ENCODE data around the gene ZXDC.
A peak's percentile ranks its signal among the peaks of the same experiment; 100 is the strongest.

ZXDC gene

DNA sequence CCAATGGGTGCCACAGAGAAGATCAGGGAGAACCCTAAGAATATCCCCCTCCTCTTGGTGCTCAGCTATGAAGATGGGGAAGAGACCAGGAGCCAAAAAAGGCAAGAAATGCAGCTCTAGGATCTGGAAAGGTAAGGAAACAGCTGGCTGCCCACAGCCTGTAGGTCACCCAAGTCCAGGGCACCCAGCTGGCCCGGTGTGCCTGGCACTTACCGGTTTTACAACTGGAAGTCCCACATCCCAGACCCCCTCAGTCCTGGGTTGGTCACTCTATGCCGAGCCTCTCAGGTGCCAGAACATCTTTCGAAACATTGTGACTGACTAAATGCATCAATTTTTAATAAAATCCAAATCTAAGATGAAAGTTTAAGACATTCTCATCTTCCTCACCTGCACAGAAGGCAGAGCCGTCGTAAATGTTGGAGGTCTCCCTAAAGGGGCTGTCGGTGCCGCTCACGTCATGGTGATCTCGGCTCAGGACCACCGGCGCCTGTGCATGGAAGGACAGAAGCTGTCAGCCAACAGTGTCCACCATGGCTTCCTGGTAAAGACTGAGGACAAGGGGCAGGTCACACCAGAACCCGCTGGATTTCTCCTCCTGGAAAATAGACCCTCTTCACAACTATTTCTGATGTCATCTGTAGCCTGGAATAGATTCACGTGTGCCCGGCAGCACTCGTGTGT lies 13.3 kb upstream of the ZXDC start:
- DNase-seq = no peak

DNA sequence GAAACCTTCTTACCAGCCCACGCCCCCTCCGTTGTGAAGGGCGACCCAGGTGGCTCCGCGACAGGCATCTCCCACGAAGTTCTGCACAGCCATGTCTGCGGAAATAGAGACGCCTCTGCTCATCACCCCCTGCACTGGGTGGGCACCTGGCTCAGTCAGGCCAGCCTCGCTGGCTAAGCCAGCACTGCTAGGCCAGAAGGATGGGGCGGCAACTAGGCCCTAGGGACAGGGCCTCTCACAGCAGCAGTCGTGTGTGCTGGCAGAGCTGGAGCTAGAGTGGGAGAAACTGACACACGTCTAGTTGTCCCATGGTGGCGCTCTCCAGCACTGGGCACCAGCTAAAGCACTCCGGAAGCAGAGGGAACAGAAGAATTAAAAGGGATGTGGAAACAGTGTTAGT lies 12.5 kb upstream of the ZXDC start:
- no peak for DNase-seq

DNA sequence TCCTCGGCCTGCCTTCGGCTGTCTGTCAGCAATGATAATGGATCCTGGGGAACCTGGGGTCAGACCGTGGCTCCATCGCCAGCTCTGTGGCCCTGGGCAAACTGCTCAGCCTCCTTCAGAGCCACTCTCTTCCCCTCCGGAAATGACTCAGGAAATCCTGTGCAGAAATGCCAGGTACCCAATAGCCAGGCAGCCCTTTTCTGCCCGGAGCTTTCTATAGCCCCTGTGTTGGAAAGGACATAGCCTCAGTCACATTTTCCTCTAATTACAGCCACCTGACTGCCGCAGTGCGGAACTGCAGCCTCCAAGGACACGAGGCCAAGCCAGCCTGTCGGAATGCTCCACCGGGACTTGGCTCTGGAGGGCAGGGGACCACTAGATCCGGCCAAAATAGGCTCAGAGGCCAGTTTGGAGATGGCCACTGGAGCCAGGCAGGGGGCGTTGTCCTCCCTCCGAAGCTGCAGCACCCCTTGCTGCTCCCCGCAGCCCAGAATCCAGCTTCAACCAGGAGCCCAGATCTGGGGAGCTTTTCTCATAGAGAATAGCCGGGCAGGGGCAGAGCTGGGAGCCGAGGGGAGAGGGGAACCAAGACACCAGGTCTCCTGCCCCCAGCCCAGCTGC lies 11.6 kb upstream of the ZXDC start:
- DNase-seq = no peak

DNA sequence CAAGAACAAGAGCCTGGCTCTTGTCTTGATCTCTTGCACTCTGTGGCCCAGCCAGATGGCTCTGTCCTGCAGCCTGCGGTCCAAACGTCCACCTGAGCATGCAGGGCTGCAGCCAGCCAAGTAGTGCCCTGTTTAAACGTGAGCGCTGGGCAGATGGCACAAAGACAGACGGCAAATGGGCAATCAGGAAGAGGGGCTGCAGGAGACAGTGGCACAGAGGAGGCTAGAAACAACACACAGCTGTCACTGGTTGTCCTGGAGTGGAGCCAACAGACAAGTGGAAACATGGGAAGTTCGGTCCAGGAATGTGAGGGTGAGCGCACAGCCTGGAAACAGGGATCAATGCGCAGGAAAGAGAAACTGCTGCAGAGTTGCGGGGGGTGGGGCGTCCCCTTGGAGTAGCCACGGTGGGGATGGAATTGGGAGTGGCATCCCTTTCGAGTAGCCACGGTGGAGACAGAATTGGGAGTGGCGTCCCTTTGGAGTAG lies 10.7 kb upstream of the ZXDC start:
- DNase-seq = no peak

DNA sequence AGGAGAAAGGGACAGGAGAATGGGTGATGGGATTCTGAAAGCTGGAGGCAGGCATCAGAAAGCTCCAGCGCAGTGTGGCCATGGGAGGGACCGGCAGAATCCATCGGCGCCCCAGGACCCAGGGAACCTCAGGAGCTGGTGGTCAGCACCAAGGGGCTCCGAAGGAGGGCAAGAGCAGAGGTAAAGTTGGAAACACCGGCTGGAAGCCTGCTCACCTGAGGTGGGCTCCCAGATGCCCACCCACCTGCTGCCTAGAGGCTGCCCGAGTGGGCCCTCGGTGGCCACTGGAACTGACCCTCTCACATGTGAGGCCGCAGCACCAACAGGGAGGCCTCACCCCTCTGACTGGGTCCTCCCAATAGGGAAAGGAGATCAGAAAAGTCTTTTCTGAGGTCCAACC lies 10.3 kb upstream of the ZXDC start:
- DNase-seq = no peak

DNA sequence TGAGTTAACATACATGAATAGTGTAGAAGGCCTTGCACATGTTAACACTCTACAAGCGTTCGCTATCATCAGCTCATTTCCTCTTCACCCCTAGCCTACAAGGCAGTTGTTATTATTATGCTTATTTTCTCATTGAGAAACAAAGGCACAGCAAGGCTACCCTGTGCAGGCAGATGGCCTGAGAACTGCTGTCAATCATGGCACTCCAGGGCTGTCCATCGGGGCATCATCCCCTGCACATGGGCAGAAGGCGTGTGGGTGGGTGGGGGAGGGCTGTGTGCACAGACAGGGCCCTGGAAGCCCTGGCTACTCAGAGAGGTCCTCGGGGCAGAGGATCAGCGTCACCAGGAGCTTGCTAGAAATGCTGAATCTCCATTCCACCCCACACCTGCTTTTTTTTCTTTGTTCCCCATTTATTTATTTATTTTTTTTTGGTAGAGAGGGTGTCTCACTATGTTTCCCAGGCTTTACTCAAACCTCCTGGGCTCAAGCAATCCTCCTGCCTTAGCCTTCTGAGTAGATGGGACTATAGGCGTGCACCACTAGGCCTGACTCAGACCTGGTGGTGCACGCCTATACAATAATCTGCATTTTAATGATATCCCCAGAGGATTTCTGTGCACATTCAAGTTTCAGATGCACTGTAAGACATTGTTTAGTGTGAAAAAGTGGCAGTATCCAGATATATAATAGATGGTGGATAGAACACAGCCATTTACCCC lies 9.6 kb upstream of the ZXDC start:
- no peak for DNase-seq

DNA sequence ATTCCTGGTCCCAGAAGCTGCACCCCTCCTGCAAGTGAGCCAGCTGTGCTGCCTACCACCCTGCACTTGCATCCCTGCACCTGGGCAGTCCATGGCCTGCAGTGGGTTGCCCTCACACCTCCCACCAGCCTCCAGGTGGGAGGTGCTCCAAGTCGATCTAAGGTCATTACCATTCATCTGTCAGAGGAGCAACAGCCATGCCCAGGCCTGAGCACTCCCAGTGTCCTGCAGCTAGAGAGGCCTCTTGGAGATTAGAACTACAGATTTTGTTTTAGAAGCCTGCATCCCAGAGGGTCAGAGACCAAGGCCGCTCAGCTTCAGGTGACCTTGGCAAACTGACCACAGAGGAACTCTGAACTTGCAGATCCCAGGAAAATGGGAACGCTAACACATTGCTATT lies 9.0 kb upstream of the ZXDC start:
- no peak for DNase-seq

DNA sequence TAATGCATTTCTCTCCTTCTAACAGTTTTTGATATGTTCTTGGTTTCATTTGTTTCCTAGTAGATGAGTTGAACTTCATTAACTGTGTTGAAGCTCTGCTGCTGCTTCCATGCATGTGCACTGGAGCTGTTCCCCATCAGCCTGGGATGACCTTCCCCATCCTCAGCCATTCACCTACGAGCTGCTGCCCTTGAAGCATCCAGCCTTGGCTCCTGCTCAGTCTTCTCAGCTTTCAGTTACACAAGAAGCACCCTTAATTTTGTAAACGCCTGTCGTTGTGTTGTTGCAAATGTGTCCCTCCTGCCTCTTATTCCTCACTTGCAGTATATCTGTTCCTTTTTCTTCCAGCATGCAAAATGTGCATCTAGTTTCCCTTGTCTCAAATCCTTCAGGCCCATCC lies 8.5 kb upstream of the ZXDC start:
- no peak for DNase-seq

DNA sequence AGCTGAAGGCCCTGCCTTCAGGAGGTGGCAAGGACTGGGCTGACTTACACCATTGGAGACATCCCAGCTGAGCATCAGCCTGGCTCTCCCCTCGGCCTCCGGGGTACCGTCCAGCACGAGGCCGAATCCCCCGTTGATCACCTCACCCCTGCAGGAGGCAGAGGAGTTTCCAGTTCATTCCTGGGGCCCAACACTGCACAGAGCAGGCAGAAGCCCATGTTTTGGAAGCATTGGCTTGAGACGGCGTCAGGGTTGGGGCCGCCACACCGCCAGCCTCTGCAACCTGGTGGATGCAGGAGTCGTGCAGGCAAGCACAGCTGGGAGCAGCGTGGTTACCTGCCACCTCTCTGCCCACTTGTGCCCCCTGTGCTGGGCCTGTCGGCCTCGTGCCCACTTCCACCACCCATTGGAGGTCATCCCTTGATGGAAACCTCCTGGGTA lies 7.7 kb upstream of the ZXDC start:
- no peak for DNase-seq

DNA sequence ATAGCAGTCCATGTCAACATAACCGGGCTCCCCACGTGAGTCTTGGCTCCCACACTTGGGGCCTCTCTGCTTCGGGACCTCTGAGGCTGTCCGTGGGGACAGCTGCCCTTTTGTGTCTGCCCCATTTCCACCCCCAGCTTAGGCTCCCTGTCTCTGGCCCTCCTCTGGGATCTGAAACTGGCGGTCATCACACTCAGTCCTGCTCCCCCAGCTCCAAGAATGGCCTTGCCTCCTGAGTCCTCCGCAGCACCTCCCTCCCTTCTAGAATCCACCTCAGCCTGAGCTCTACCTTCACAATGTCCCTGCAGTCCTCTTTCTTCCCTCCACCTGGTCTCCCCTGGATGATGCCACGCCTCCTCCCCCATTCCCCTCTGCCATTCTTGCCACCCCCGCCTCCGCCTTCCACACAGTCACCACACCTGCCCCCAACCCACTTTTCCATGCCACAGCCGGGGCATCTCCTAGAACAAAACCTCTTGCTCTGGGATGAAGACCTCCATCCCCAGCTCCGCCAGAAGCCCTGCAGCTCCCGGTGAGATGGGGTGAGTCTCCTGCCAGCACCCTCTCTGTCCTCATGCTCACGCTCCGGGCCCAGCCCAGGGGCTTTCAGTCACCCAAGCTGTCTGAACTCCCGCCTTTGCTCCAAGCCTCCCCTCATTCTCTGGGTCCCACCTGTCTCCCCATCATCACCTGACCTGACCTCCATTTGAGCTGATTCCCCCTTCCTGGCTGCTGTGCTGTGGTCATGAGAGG lies 7.0 kb upstream of the ZXDC start:
- DNase-seq = no peak

DNA sequence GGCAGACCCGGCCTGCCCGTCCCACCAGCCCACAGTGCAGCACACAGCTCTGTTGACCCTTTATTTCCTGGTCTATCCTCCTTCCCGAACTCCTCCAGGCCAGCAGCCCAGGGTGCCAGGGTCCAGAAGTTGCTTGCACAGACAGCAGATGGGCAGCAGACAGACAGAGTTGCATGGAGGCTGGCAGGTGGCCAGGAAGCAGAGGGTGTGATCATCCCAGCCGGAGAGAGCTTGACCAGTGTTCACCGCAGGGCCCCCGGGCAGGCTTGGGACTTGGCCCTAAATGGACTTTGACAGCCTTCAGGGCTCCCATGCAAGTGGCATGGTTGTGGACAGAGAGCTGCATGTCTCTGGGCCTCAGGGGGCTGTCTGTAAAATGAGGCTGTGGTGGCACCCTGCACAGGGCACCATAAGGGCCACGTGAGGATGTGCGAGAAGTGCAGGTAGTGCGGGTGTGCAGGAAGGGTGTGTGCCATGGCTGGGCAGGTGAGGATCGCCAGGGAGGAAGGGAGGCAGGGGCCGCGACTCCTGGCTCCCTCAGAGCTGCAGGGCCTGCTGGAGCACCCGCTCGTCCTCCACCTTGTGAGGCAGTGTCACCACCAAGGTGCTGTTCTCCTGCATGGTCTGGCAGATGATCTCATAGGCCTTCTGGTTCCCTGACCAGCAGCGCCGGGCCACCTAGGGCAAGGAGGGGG lies 6.3 kb upstream of the ZXDC start:
- no peak for DNase-seq

DNA sequence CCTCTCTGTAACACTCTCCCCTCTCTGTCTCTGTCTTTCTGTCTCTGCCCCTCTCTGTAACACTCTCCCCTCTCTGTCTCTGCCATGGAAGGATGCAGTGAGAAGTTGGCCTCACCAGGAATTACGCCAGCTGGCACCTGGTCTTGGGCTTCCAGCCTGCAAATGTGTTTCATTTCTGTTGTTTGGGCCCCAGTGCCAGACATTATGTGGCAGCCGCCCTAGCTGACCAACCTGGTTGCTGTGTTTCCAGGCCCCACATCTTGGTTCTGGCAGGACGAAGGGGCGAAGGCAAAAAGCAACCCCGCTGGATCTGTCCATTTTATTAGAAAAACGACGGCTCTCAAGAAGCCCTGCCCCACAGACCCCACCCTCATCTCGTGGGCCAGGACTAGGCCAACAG lies 5.2 kb upstream of the ZXDC start:
- no peak for DNase-seq

DNA sequence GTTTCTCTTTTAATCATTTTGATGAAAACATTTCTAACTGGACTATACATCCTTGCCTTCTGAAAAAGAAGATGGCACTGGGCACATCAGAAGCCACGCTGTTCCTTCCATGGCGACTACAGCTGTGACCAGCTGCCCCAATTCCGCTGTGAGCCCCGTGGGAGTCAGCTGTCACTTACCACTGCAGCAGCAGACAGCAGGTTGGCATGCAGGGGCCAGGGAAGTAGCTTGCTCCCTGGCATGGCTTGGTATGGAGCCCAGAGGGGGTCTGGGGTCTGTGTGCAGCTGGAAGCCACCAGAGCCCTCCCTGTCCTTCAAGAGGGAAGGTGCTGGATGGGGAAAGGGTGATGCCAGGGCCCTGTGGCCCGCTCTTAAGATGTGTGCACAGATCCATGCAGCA lies 4.5 kb upstream of the ZXDC start:
- no peak for DNase-seq

DNA sequence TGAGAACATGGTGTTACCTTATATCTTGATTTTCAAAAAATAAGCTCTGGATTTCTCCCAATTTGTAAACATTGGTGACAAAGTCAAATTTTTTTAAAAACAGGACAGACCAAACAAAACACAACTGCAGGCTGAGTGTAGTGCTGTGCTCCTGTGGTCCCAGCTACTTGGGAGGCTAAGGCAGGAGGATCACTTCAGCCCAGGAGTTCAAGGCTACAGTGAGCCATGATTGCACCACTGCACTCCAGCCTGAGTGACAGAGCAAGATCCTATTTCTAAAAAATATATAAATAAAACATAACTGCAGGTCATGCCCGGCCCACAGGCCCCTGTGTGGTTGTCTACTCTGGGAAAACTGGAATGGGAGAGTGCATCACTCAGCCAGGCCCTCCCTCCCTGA lies 4.0 kb upstream of the ZXDC start:
- no peak for DNase-seq

DNA sequence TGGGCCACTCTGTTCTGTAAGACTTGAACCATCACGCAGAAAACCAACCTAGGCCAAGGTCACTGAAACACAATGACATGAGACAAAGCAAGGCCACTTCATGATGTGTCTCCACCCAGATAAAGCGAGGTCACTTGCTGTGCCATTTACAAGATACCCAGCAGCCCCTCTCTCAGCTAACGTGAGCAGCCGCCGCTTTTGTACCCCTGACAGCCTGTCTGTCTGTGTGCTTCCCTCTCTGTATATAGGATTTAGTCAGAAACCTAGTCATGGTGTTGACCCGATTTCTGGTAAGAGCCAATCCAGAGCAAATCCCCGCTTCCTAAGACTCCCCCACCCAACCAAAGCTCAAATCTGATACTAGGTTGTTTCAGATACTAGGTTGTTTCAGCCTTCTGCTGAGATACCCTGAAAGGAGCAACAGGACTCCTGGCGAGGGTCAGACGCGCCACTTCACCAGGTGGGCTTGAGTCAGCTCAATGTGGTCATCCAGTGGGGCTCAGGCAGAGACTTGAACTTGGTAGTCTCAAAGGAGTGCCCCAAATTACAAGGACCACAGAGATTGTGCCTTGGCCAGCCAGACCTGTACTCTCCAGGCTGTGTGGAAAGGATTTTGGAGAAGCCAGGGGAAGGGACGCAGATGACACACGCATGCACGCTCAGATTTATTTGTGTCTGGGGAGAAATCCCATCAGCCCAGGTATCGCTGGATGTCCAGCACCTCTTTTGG lies 3.1 kb upstream of the ZXDC start:
- no peak for DNase-seq

DNA sequence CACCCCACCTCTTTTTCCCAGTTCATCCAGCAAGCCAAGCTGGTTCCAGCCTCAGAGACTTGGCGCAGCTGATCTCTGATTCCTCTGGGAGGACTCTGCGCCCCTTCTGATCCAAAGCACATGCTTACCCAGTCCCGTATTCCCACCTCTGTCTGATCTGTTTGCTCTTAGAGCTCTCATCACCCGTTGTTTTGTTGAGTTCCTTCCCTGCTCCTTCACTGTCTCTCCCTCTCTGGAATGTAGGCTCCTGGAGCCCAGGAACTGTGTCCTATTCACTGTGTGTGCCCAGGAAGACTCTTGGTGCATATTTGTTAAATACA lies 1.3 kb upstream of the ZXDC start:
- DNase-seq = no peak

DNA sequence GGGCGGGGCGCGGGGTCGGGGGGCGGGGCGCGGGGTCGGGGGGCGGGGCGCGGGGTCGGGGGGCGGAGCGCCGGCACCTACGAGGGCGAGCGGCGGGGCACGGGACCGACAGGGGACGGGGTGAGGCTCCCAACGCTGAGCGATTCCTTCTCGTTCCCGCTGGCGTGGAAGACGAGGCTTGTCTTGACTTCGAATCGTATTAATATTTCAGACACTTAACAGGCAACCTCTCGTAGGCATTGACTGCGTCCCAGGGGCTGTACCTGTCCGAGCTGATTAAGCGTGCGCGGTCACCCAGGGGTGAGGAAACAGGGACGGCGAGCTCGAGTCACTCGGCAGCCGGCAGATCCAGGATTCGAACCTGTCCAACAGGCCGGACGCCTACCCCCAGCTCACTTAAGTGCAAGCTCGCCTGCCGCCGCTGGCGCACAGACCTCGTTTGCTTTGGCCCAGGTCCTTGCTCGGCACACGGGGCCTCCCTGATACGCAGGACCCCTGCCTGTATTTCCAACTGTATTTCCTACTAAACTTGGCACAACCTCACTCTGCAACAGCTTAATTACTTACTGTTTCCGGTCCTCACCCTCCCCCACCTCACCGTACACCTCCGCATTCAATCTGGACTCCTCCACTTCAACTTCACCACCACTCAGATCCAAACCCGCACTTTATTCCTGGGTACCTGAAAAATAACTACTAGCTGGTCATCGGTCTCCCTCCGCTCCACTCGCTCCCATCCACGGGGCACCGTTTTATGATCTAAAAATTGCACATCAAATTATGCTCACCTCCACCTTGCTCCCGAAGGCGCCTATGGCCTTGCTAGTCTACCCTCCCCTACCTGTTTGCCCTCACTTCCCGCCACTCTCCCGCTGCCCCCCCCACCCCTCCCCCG lies 722 bp upstream of the ZXDC start:
- DNase-seq = peak; percentile 68

DNA sequence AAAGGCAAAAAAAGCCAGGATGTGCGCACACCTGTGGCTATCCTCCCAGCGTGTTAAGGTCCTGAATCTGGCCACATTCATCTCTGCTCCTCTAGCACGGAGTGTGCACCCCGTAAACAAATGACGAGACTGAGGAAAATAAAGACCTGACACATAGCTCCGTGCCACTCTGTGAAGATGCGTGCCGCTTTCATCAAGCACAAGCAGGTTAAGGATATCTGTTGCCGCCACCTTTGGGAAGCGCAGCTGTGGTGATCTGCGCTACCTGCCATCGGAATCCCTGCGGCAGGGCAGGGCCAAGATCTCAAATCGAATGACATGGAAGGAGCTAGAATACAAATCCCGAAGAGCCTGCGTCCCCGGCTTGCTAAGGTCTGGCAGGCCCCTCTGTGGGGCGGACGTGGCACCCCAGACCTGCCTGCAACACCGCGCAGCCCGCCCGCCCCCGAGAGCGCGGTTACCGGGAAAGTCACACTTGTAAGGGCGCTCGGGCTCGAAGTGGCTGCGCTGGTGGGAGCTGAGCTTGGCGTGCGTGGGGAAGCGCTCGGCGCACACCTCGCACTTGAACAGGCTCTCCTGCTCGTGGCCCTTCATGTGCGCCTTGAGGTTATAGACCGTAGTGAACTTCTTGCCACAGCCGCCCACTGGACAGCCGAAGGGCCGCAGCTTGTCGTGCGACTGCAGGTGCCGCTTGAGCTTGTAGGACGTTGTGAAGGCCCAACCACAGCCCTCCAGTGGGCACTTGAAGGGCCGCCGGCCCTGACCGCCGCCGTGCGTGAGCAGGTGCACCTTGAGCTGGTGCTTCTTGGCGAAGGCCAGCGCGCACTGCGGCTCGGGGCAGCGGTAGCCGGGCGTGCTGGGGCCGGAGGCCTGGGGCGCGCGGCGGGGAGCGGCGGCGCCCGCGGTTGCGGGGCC lies 936 bp downstream of the ZXDC start:
- no peak for DNase-seq

DNA sequence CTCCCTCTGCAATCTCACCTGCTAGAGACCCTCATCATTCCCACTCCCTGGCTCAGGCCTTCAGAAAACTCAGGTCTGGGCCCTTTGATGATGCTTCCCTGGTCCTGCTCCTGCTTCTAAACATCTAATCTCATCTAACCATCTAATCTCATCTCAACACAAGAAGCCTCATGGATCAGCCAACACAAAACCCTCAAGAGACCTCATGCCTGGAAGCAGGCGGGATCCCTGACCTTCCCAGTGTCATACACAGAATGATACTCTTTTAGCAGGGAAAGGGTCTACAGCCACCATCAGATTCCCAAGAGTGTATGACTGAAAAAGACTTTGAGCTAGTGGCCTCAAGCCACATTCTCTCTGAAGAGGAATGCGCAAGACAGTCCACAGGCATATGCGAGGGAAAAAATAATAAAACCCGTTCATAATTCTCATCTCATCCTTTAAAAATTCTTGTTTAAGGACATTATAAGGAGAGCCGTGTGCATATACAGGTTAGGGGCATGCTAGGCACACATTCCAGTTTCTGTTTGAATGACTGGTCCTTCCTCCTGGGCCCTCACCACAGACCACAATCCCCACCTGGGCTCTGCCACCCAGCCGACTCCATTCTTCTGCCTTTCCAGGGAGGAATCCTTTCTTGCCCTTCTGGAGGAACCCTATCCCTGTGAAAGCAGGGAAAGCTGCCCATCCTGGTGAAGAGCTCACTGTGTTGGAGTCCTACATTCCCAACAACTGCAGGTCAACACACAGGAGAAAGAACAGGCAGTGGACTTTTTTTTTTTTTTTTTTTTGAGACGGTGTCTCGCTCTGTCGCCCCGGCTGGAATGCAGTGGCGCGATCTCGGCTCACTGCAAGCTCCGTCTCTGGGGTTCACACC lies 2.2 kb downstream of the ZXDC start:
- DNase-seq = no peak

All from NCI-H1092 (cell line).